IPS-15b (cell line): ENCODE measurements around the gene TUBGCP3.

ENCODE experiments used
- H3K27me3 ChIP-seq: one replicate; pipeline ENCODE4 v1.6.1; 2013; ENCODE audit warnings: low read length; ENCODE audit not compliant: control insufficient read depth, insufficient read depth
- H3K36me3 ChIP-seq: one replicate; pipeline ENCODE4 v1.6.1; 2013; ENCODE audit warnings: low read length; ENCODE audit not compliant: control insufficient read depth, insufficient read depth
- H3K4me1 ChIP-seq: one replicate; pipeline ENCODE4 v1.6.1; 2013; ENCODE audit warnings: mild to moderate bottlenecking, low read length; ENCODE audit not compliant: control insufficient read depth, insufficient read depth
- H3K4me3 ChIP-seq: one replicate; pipeline ENCODE4 v1.5.1; 2013; ENCODE audit warnings: low read depth, low read length
- H3K9ac ChIP-seq: one replicate; pipeline ENCODE4 v1.6.1; 2013; ENCODE audit warnings: low read depth, mild to moderate bottlenecking, low read length
- H3K9me3 ChIP-seq: one replicate; pipeline ENCODE4 v1.6.1; 2013; ENCODE audit warnings: mild to moderate bottlenecking, low read length; ENCODE audit not compliant: control insufficient read depth, insufficient read depth

TUBGCP3 gene

DNA sequence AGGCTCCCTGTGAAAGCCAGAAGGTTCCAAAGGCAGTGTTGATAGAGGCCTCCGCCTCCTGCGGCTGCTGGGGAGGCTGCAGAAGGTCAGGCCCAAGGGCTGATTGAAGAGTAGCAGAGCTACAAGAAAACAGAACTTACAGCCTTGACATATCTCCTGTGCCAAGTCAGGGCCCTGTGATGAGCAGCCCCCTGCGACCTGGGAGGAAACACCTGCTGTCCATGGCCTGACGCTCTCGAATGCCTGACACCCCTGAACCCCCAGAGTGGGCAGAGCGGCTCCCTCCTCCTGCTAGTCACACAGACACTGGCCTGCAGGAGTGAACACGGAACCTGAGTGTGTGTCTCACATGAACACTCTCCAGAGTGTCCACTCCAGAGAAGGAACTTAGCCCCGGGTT lies 38.2 kb upstream of the TUBGCP3 start:
- no peak overlapping the region for H3K9ac ChIP-seq
- H3K27me3 ChIP-seq, result no peaks in the 10 kb centered on the region
- no peaks in the 10 kb centered on the region for H3K4me1 ChIP-seq
- H3K36me3 ChIP-seq, result no peaks in the 10 kb centered on the region
- no peaks in the 10 kb centered on the region for H3K9me3 ChIP-seq
- no peak overlapping the region for H3K4me3 ChIP-seq

DNA sequence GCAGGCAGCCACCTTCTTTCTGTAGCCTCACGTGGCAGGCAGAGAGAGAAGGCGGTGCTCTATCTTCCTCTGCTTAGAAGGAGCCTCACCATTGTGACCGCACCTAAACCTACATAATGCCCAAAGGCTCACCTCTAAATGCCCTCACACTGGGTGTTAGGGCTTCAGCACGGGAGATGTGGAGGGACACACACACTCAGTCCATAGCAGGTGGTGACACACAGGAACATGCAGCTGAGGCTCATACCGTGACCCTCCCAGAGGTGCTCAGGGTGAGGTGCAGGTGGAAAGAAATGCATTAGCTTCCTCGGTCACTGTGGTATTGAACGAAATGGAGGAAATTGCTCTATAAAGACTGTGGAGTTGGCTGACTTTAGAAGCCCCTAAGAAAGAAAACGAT lies 37.7 kb upstream of the TUBGCP3 start:
- Histone ChIP-seq H3K4me3 (no peak overlapping the region), H3K4me1 (no peaks in the 10 kb centered on the region), H3K9ac (no peak overlapping the region), H3K27me3 (no peaks in the 10 kb centered on the region), H3K36me3 (no peaks in the 10 kb centered on the region), H3K9me3 (no peaks in the 10 kb centered on the region)

DNA sequence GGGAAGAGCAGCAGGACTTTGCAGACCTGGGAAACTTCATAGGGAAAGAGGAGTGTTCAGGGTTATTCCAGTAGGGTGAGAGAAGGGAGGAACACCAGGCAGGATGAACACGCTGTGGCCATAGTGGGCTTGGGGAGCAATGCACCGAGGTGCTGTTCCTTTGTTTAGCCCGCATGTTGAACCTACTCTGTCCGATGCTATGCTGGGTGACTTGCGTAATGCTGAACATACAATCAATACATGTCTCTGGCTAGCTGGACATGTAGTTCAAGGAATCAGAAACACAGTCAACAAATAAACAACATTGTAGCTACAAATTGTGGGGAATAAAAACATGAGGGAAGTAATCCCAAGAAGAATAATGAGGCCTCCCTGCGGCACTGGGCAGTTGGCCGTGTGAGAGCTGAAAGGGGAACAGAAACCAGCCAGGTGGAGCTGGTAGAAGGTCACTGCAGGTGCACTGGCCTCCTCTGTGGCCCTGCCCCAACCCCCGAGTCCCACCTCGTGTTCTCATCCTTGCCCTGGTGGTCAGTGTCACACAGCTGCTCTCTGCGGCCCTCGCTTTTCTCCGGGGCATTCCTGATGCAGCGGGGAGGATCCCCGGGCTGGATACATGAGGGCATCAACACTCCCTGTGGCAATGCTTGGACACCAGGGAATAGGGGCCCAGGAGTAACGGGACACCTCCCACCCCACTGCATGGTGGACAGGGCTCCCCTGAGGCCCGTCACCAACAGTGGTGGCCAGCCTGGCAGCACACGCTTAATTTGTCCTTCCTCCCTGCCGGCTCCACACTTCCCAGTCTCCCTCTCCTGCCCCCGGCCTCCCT lies 36.9 kb upstream of the TUBGCP3 start:
- Histone ChIP-seq H3K9me3 (no peaks in the 10 kb centered on the region), H3K4me3 (no peak overlapping the region), H3K4me1 (no peaks in the 10 kb centered on the region), H3K27me3 (no peaks in the 10 kb centered on the region), H3K9ac (no peak overlapping the region), H3K36me3 (no peaks in the 10 kb centered on the region)

DNA sequence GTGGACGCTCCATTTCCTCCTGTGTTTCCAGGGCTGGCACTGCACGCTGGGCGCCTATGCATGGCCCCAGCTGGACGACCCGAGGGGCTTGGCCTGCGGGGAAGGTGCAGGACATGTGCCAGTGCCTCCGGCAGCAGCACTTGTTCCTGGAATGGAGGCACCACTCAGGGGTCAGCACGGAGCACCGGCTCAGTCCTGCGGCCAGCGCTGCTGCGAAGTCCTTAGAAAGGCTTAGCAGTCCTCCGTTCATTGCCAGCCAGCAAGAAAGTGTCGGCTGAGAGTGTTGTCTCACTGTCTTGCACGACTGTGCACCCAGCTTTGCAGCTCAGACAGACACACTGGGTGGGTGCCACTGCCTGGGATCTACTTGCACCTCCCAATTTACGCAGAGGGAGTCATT lies 36.1 kb upstream of the TUBGCP3 start:
- H3K4me1 ChIP-seq, result no peaks in the 10 kb centered on the region
- no peak overlapping the region for H3K4me3 ChIP-seq
- H3K9me3 ChIP-seq, result no peaks in the 10 kb centered on the region
- H3K36me3 ChIP-seq, result no peaks in the 10 kb centered on the region
- no peaks in the 10 kb centered on the region for H3K27me3 ChIP-seq
- H3K9ac ChIP-seq, result no peak overlapping the region

DNA sequence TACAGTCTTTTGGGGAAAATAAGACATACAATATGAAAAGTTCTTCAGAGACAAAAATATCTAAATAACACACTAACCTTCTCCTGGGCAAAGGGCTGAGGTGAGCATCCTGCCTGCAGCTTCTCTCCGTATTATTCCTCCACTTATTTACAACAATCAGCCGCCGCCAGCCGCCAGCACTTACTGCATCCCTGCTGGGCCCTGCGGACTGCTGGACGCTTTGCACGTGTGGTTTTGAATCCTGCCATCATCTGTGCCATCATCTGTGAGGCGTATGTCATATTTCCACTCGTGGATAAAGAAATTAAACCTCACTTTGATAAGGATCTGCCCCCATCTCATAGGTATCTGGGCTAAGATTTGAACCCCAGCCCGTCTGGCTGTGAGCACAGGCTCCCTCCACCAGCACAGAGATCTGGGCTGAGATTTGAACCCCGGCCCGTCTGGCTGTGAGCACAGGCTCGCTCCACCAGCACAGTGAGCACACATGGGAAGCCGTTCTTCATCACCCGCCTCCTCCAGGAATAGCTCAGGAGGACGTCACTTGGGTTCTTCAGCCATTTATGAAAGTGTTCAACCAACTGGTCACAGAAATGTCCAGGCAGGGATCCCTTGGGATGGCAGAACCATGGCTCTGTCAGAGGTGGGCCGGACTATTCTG lies 35.2 kb upstream of the TUBGCP3 start:
- Histone ChIP-seq H3K4me3 (no peak overlapping the region), H3K4me1 (no peaks in the 10 kb centered on the region), H3K36me3 (no peaks in the 10 kb centered on the region), H3K9ac (no peak overlapping the region), H3K9me3 (no peaks in the 10 kb centered on the region), H3K27me3 (no peaks in the 10 kb centered on the region)

DNA sequence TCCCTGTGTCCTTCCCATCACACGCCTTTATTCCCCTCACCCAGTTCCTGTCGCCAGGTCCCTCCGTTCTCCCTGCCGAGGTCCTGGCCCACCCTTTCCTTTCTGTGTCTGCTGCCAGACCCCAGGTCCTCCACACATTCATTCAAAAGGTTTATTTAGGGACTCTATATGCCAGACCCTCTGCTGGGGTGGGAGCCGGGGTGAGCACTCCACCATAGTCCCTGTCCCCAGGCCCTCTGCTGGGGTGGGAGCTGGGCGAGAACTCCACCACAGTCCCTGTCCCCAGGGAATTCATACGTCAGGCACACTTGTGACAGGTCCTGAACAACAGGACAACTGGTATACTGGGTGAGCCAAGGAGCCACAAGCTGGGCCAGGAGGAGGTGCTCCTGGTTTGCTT lies 34.4 kb upstream of the TUBGCP3 start:
- no peaks in the 10 kb centered on the region for H3K36me3 ChIP-seq
- H3K9ac ChIP-seq, result no peak overlapping the region
- H3K9me3 ChIP-seq, result no peaks in the 10 kb centered on the region
- no peaks in the 10 kb centered on the region for H3K4me1 ChIP-seq
- no peak overlapping the region for H3K4me3 ChIP-seq
- no peaks in the 10 kb centered on the region for H3K27me3 ChIP-seq

DNA sequence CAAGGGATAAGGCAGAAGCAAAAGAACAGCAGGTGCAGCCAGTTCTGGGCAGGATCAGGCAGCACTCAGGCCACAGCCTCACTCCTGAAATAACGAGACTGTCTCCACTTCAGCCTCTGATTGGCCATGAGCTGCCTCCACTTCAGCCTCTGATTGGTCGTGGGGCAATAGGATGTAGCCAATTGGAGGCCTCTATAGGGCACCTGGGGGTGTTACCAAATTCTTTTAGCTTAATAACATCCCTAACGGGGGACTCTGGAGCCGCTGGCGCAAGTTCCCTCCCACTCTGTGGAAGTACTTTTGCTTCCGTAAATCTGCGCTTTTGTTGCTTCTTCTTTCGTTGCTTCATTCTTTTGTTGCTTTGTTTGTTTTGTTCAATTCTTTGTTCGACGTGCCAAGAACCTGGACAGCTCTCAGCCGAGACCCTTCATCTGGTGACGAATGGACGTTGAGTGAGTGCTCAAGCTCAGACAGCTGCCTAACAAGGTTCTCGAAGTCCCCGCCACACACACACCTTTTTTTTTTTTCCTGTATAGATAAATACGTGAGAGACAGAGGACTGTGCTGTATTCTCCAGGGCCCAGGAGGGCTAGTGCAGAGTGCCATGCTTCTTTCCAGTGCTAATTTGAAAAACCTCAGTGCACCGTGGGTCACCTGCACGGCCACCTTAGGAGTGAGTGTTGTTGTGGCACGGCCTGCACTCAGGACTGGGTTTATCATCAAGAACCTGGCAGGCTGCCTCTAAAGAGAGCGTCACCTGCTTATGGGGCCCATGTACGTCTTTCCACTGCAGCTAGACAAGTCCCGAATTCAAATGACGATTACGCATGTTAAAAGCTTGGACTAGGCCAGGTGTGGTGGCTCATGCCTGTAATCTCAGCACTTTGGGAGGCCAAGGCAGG lies 32.0 kb upstream of the TUBGCP3 start:
- H3K4me1 ChIP-seq, result no peaks in the 10 kb centered on the region
- peak overlapping the region; percentile 31 for H3K4me3 ChIP-seq
- no peaks in the 10 kb centered on the region for H3K36me3 ChIP-seq
- no peak overlapping the region for H3K9ac ChIP-seq
- H3K9me3 ChIP-seq, result no peaks in the 10 kb centered on the region
- H3K27me3 ChIP-seq, result no peaks in the 10 kb centered on the region

DNA sequence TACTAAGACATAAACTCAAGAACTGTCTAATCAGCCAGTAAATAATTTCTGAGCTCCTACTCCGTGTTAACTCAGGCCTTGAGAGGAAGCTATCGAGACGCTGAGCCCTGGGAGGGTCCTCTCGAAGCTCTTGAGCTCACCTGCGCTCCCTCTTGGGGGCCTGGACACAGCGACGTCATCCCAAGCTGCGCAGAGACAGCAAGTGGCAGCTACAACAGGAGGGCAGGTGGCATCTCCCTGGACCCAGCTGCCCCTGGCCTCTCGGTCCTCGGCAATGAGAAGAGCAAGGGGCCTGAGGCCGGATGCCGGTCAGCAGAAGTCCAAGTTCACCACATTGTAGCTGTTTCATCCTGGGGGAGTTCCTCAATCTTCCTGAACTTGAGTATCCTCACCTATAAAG lies 30.5 kb upstream of the TUBGCP3 start:
- Histone ChIP-seq H3K27me3 (no peaks in the 10 kb centered on the region), H3K9me3 (no peaks in the 10 kb centered on the region), H3K4me3 (no peak overlapping the region), H3K36me3 (no peaks in the 10 kb centered on the region), H3K4me1 (no peaks in the 10 kb centered on the region), H3K9ac (no peak overlapping the region)

DNA sequence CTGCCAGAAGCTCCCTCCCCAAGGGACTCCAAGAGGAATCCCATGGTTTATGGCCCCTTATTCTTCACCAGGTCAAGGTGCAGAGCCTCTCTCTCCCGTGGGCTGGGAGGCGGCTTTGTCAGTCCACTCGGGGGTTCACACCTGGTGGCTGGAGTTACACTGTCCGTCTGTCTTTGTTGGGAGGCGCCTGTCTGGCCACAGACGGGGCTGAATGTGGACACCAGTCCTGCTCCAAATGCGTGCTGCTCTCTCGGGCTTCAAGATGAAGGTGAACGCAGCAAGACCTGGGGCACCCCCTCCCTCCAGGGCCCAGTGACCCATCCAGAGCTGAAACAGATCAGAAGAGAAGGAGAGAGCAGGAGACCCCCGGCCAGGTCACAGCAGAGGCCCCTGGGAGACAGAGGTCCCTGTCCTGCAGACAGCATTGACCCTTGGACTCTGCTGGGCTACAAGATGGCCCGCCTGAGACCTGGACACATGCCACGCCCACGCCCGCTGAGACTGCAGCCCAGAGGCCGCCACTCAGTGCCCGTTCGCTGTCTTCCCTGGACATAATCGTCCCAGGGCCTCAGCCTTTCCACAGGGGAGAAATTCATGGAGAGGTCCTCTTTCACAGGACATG lies 29.9 kb upstream of the TUBGCP3 start:
- no peaks in the 10 kb centered on the region for H3K36me3 ChIP-seq
- H3K27me3 ChIP-seq, result no peaks in the 10 kb centered on the region
- no peaks in the 10 kb centered on the region for H3K4me1 ChIP-seq
- no peak overlapping the region for H3K9ac ChIP-seq
- no peak overlapping the region for H3K4me3 ChIP-seq
- H3K9me3 ChIP-seq, result no peaks in the 10 kb centered on the region

DNA sequence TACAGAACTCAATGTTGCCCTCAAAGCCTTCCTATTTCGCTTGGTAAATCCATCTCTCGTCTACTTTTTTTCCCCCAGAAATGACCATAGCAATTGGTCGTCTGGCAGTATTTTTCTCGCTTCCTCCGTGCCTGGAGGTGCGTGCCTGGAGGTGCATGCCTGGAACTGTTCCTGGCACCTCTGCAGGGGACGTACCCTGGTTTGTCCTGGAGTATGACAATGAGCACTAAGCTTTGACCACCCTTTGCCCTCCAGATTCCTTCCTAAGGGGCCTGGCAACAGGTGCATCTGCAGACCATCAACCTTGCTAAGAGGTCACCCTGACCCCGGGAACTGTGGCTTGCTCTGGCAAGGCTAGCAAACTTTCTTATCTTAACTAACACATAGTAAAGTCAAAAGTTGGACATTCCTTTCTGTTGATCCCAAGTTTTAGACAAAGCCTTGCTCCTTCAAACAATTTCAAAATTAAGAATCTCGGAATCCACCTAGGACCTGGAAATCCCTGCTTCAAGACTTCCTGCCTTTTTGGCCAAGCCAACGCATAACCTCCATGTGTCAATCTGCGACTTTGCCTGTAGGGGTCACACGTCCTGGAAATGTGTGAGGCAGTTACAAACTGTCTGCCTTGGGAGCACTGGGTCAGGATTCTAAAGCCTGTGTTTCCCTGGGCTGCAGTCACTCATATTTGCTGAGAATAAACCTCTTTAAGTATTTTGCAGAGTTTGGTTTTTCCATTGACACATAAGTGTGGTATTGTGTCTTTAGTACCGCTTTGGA lies 28.8 kb upstream of the TUBGCP3 start:
- Histone ChIP-seq H3K4me1 (no peaks in the 10 kb centered on the region), H3K27me3 (no peaks in the 10 kb centered on the region)

DNA sequence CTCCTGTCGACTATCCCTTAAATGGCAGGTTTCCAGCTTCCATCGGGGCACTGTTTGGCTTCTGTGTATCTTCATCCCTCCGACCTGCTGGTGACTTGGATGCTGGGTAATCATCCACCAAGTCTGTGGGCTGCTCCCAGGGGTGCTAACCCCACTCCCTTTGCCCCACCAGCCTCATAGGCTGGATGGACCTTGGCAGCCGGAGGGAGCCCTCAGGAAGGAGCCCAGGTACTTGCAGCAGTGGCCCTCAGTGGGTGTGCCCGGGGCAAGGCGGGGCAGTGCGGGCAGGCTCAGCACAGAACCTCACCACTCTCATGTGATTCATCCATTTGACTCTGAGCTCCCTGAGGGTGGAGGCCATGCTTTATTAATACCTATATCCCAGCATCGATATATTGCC lies 27.4 kb upstream of the TUBGCP3 start:
- H3K36me3 ChIP-seq, result no peaks in the 10 kb centered on the region
- no peak overlapping the region for H3K4me3 ChIP-seq
- no peak overlapping the region for H3K9ac ChIP-seq
- H3K27me3 ChIP-seq, result no peaks in the 10 kb centered on the region
- no peaks in the 10 kb centered on the region for H3K9me3 ChIP-seq
- H3K4me1 ChIP-seq, result no peaks in the 10 kb centered on the region

More for the DNA sequence above, 28.8 kb upstream of the TUBGCP3 start:
- Histone ChIP-seq H3K9me3 (no peaks in the 10 kb centered on the region), H3K4me3 (no peak overlapping the region), H3K9ac (no peak overlapping the region), H3K36me3 (no peaks in the 10 kb centered on the region)
